OCI-LY3 (cell line): Measurements from ENCODE around the gene AHDC1.

Experiments
- EZH2phosphoT487 ChIP-seq: fragments of 200-600 bp; shearing (Covaris generic); IDR thresholded peaks from 2 replicates; pipeline ENCODE4 v1.6.1; 2018; ENCODE audit warnings: antibody characterized with exemption, mixed run types, low read depth
- TF ChIP-seq, protein P1 (sequence below): fragments of 200-600, 300-600 bp; sonication (generic); IDR thresholded peaks from 2 replicates; pipeline ENCODE4 v1.5.1; 2014; ENCODE audit warnings: antibody characterized with exemption, low read length, low read depth

DNA sequence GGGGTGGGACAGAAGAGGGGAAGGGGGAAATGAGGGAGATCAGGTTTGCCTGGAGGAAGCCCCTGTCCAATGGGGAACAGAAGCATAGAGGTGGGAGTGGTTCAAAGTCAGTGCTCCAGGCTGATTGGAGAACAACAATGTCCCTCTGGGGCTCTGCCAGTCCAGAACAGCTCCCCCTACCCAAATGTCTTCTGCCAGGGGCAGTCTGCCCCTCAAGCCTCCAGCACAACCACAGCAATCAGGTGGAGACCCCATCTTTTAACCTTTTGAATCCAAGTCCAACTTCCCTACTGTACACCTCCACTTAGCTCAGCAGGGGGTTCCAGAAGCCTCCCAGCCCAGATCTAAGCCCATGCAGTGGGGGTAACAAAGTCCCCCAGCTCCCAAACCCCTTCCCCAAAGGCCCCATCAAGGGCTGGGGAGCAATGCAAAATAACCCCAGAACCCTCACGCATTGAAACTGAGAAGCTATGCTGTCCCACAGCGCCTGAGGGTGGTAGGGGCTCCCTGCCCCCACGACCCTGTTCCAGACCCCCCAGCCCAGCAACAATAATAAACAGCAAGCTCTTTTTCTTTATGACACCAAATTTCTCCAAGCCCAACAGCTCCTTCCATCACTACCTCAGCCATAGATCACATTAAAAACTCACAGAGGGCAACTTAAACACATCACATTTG is 3.3 kb downstream of the AHDC1 start:
- TF ChIP-seq, protein P1, sequence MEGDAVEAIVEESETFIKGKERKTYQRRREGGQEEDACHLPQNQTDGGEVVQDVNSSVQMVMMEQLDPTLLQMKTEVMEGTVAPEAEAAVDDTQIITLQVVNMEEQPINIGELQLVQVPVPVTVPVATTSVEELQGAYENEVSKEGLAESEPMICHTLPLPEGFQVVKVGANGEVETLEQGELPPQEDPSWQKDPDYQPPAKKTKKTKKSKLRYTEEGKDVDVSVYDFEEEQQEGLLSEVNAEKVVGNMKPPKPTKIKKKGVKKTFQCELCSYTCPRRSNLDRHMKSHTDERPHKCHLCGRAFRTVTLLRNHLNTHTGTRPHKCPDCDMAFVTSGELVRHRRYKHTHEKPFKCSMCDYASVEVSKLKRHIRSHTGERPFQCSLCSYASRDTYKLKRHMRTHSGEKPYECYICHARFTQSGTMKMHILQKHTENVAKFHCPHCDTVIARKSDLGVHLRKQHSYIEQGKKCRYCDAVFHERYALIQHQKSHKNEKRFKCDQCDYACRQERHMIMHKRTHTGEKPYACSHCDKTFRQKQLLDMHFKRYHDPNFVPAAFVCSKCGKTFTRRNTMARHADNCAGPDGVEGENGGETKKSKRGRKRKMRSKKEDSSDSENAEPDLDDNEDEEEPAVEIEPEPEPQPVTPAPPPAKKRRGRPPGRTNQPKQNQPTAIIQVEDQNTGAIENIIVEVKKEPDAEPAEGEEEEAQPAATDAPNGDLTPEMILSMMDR, result no peak
- no peak for TF ChIP-seq EZH2phosphoT487
